SK-N-DZ (cell line): ENCODE data around the gene TRIM46.
"Not testable (repeated sequence)": the region's sequence is repeated elsewhere in the genome, so short reads cannot be mapped to it uniquely, and the experiment has no call there.

Experiments
- DNase-seq: peaks from one replicate; pipeline ENCODE4 v3.0.0-alpha.2; 2015; ENCODE audit warnings: low spot score

Gene TRIM46

GRCh38 chr1:155205035-155205434 is 31.4 kb downstream of the TRIM46 start:
- no peak for DNase-seq

- no peak for DNase-seq
Observed at GRCh38 chr1:155205969-155206593, 32.4 kb downstream of the TRIM46 start.

DNA sequence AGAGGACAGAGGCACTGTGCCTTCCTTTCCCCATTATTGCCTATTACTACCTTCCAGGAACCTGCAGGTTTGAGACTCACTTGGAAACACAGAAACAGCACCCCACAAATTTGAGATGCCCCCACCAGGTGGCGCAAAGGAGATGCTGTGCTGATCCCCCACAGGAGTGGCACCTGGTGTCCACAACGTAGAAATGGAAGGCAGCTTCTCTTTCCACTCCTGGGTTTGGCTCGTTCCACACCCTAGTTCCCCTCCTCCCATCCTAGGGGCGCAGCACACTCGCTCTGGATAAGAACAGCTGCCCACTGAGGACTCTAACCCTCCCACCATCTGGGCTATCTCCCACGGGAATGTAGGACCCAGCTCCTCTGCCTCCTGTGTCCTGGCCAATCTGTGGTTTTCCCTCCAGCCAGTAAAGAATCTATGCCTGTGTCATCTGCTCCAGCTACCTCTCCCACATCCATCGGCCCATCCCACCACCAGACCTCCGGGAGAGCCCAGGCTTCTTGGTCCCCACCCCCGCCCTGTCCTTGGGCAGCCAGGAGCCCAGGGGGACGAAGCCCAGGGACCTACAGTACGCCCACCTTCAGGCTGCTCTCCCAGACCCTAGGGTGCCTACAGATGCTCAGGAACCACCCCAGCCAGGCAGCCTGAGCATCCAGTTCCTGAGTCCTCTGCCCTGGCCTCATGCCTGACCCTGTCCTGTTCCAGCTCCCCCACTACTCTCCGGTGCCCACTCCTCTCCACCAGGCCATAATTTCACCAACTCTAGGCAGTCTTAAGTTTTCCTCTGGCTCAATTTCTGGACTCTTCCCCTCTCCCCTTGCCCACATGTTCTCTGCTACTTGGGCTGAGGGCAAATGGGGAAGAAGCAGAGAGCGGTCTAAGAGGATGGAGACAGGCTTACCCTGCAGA is 33.5 kb downstream of the TRIM46 start:
- peak; percentile 92 for DNase-seq

DNA sequence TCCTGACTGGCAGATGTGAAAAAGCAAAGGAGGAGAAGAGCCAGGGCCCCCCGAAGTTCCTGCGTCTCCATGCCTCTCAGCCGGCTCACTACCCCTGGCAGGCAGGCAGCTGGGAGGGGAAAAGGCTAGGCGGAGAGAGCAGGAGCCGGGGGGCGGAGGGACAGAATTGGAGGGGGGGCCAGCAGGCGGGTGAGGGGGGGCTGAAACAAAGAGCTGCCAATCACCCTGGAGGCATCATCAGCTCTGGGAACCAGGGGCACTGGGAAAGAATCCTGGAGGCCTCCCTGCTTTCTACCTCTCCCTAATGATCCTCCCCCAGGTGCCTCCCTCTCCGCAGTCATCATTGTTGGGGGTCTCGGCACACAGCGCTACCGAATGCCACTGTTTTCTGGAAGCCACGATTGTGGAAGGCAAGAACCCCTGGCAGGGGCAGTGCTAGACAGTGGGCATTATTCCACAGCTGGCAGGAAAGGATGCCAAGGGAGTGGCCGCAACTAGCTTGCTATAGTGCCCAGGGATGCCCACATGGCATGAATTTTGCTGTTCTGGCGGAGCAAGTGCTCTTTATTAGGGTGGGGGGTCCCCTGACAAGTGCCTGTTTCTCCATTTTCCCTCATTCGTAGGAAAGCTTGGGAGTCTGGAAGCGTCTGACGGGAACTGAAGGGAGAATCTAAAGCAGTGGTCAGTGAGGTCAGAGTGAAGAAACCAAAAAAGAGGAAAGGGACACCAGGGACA is 34.3 kb downstream of the TRIM46 start, which contains the start of gene THBS3:
Gene THBS3 (minus strand): TSS at position 92 of the 735 bp plus-strand sequence. CDS start 21 bp downstream, at position 71.
- peak; percentile 54 for DNase-seq

- DNase-seq = peak; percentile 90
Observed at GRCh38 chr1:155208541-155209311, 35.1 kb downstream of the TRIM46 start, which contains the start of gene MTX1. TSS of gene MTX1 (plus strand) at chr1:155208695. CDS start at chr1:155208805, 110 bp downstream.

GRCh38 chr1:155209312-155209721 is 35.7 kb downstream of the TRIM46 start:
- peak; percentile 40 for DNase-seq

- no peak for DNase-seq
Observed at GRCh38 chr1:155210314-155211104, 36.9 kb downstream of the TRIM46 start.

GRCh38 chr1:155211381-155212050 is 37.9 kb downstream of the TRIM46 start:
- DNase-seq = not testable (repeated sequence)

DNA sequence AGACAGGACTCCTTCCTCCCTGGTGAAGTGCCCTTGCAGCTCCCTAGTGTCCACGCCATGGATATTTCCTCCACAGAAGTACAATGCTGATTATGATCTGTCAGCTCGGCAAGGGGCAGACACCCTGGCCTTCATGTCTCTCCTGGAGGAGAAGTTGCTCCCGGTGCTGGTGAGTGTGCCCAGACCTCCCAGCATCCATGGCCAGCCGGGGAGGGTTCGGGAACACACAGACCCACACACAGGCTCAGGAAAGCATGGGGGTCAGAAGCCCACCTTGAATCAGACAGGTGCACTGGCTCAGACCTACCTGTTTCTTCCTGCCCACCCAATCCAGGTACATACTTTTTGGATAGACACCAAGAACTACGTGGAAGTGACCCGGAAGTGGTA is 38.4 kb downstream of the TRIM46 start:
- DNase-seq = not testable (repeated sequence)

GRCh38 chr1:155214702-155215101 is 41.1 kb downstream of the TRIM46 start:
- not testable (repeated sequence) for DNase-seq

DNA sequence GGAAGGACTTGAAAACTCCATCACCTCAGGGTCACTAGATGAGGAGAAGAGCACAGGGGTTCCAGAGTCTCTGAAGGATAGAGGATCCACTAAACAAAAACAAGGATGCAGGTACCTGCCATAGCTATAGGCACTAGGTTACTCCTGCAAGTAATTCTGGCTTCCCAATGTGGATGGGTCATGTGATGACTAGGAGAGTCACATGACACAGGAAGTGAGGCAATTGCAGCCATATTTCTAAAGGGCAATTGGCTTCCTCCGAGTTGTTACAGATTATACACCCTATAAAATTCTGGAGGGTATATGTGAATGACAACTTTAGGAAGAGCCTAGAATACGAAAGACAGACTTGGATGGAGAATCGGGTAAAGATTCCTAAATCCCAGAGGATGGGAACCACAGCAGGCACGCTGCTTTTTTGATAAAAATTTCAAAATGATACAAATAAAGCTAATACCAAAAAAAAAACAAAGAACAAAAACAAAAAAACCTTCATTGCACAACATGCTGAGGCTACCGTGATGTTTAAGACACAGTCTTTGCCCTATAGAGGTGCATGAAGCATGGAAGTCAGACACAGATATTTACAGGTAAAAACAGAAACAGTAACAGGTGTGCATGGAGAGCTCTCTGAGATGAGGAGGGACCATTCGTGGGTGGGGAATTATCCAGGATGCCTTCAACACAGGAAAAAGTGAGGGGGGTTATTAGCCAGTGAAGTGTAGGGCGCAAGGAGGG is 45.4 kb downstream of the TRIM46 start:
- peak; percentile 74 for DNase-seq

- no peak for DNase-seq
Observed at GRCh38 chr1:155219592-155220031, 46.0 kb downstream of the TRIM46 start.

DNA sequence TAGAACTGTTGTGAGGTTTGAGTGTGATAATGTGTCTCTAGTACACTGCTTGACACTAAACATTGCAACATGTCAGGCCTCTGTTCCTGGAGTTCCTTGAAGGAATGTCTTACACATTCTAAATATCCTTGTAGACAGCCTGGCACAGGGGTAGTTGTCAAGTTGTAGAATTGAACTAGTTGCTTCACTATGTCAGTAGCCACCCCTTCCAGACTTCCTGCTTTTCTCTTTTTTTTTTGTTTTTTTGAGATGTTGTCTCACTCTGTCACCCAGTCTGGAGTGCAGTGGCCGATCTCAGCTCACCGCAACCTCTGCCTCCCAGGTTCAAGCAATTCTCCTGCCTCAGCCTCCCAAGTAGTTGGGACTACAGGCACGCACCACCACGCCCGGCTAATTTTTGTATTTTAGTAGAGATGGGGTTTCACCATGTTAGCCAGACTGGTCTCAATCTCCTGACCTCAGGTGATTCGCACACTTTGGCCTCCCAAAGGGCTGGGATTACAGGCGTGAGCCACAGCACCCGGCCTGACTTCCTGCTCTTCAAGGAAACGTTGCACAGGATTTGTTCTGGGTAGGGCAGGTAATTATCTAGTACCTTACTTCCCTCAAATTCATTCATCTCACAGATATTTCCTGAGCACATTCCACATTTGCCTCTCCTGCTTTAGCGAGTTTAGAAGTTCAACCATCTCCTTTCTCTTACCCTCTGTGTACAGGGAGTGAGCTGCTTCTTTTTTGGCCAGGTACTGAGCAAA is 46.7 kb downstream of the TRIM46 start:
- not testable (repeated sequence) for DNase-seq

DNA sequence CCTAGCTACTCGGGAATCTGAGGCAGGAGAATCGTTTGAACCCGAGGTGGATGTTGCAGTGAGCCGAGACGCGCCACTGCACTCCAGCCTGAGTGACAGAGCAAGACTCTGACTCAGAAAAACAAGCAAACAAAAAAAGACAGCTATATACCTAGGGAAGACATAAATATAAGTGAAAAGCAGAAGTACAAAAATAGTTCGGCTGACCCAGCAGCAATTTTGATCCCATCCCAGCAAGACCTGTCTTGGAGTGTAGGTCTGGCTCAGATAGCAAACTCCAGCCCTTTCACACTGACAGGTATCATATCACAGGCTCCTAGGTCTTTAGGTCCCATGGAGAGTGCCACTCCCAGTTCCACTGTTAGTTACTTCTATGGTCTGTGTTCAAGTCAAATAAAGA is 49.4 kb downstream of the TRIM46 start:
- DNase-seq = no peak

- not testable (repeated sequence) for DNase-seq
Observed at GRCh38 chr1:155225404-155225759, 51.7 kb downstream of the TRIM46 start.

- peak; percentile 82 for DNase-seq
Observed at GRCh38 chr1:155226188-155226909, 52.7 kb downstream of the TRIM46 start.

DNA sequence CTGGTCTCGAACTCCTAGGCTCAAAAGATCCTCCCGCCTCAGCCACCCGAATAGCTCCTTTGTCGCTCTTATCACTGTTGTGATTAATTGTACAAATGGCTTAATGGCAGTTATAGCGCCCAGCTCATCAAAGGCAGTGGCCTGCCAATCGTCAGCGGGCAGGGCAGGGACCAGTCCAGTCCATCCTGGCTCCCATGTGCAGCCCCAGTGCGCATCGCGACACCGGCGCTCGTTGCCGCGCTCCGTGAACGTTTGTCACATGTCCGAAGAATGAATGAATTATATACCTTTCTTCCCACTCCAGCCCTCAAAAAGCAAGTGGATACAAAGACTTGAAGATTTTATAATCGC is 53.2 kb downstream of the TRIM46 start:
- DNase-seq = peak; percentile 76
